Neural progenitor cell (in vitro differentiated cells): ENCODE results near the gene MBLAC1. TPM values are rescaled to one million over a fixed set of nuclear protein-coding genes. Genes with fewer than 3 reads are reported as not detected.
"Not testable (repeated sequence)": the region's sequence is repeated elsewhere in the genome, so short reads cannot be mapped to it uniquely, and the experiment has no call there.

Experiments
- DNase-seq: peaks from one replicate; pipeline ENCODE4 v3.0.0-alpha.2; 2016; ENCODE audit warnings: low spot score
- H2AFZ ChIP-seq: fragments of 200-600 bp; sonication (generic); replicated peaks from 2 replicates; pipeline ENCODE4 v1.6.1; 2016; ENCODE audit warnings: antibody characterized with exemption
- H3F3A ChIP-seq: fragments of 200-600 bp; sonication (generic); 2 replicates; pipeline ENCODE4 v1.6.1; 2016; ENCODE audit warnings: antibody characterized with exemption, low read depth
- H3K27ac ChIP-seq: fragments of 200-600 bp; sonication (generic); 2 replicates; pipeline ENCODE4 v1.5.1; 2016; ENCODE audit warnings: mild to moderate bottlenecking
- H3K27me3 ChIP-seq: fragments of 200-600 bp; sonication (generic); 2 replicates; pipeline ENCODE4 v1.6.1; 2016; ENCODE audit warnings: mild to moderate bottlenecking, moderate library complexity
- H3K36me3 ChIP-seq: fragments of 200-600 bp; sonication (generic); 2 replicates; pipeline ENCODE4 v1.5.1; 2016
- H3K4me1 ChIP-seq: fragments of 200-600 bp; sonication (generic); 2 replicates; pipeline ENCODE4 v1.6.1; 2016; ENCODE audit warnings: mixed run types
- H3K4me2 ChIP-seq: fragments of 200-600 bp; sonication (generic); 2 replicates; pipeline ENCODE4 v1.6.1; 2016
- H3K4me3 ChIP-seq: fragments of 200-600 bp; sonication (generic); 2 replicates; pipeline ENCODE4 v1.5.1; 2016
- H3K79me2 ChIP-seq: fragments of 200-600 bp; sonication (generic); 2 replicates; pipeline ENCODE4 v1.6.1; 2016; ENCODE audit warnings: low read depth
- H3K9ac ChIP-seq: fragments of 200-600 bp; sonication (generic); 2 replicates; pipeline ENCODE4 v1.6.1; 2016
- H3K9me3 ChIP-seq: fragments of 200-600 bp; sonication (generic); 2 replicates; pipeline ENCODE4 v1.5.1; 2016; ENCODE audit warnings: low read depth
- H4K20me1 ChIP-seq: fragments of 200-600 bp; sonication (generic); 2 replicates; pipeline ENCODE4 v1.6.1; 2016; ENCODE audit warnings: low read depth
- H3K27ac Mint-ChIP-seq: 3 replicates; pipeline ENCODE4 v1.8.0; 2021; ENCODE audit warnings: mixed read lengths
- H3K27me3 Mint-ChIP-seq: 2 replicates; pipeline ENCODE4 v1.8.0; 2022; ENCODE audit warnings: low read depth, mild to moderate bottlenecking, inconsistent platforms, moderate library complexity, mixed read lengths; ENCODE audit not compliant: insufficient read depth
- H3K36me3 Mint-ChIP-seq: 3 replicates; pipeline ENCODE4 v1.8.0; 2021; ENCODE audit warnings: mixed read lengths
- H3K4me1 Mint-ChIP-seq: 3 replicates; pipeline ENCODE4 v1.8.0; 2021; ENCODE audit warnings: mixed read lengths
- H3K4me3 Mint-ChIP-seq: 3 replicates; pipeline ENCODE4 v1.8.0; 2021; ENCODE audit warnings: mild to moderate bottlenecking, moderate library complexity, mixed read lengths
- H3K9me3 Mint-ChIP-seq: 3 replicates; pipeline ENCODE4 v1.8.0; 2020; ENCODE audit warnings: mixed read lengths
- CTCF ChIP-seq: fragments of 200-600 bp; sonication (generic); IDR thresholded peaks from 2 replicates; pipeline ENCODE4 v1.5.1; 2017; ENCODE audit warnings: antibody characterized with exemption, mild to moderate bottlenecking
- EZH2 ChIP-seq: fragments of 200-600 bp; sonication (generic); IDR thresholded peaks from 2 replicates; pipeline ENCODE4 v1.6.1; 2017; ENCODE audit warnings: antibody characterized with exemption, mild to moderate bottlenecking, moderate library complexity
- EZH2phosphoT487 ChIP-seq: fragments of 200-600 bp; sonication (generic); IDR thresholded peaks from 2 replicates; pipeline ENCODE4 v1.6.1; 2017; ENCODE audit warnings: antibody characterized with exemption
- total RNA-seq: library from RNA; depleted of rRNA; stranded (reverse); fragments of >200 nt; gene quantifications from 2 replicates; pipeline ENCODE4 v1.2.3, GENCODE V29; 2015; ENCODE audit warnings: low replicate concordance

MBLAC1 gene
- total RNA-seq, 1 donor from 2014 or later, result 1.6 TPM

- Mint-ChIP-seq H3K27ac (peak overlapping the region; percentile 95), H3K9me3 (no peaks in the 10 kb centered on the region), H3K36me3 (peaks cover 8% of the 10 kb centered on the region), H3K4me1 (peaks cover 27% of the 10 kb centered on the region), H3K4me3 (peak overlapping the region; percentile 99), H3K27me3 (peaks cover 4% of the 10 kb centered on the region)
- Histone ChIP-seq H3K36me3 (no peaks in the 10 kb centered on the region), H4K20me1 (no peaks in the 10 kb centered on the region), H3K4me1 (no peaks in the 10 kb centered on the region), H3K9ac (peak overlapping the region; percentile 48), H3K4me2 (peak overlapping the region; percentile 97), H3K79me2 (peaks cover 15% of the 10 kb centered on the region), H3K27ac (peak overlapping the region; percentile 68), H3K4me3 (peak overlapping the region; percentile 68), H3K27me3 (peaks cover 33% of the 10 kb centered on the region), H3K9me3 (no peaks in the 10 kb centered on the region), H2AFZ (peak overlapping the region; percentile 74), H3F3A (peaks cover 32% of the 10 kb centered on the region)
- DNase-seq, result no peak
- peak; percentile 2 for TF ChIP-seq EZH2
- TF ChIP-seq EZH2phosphoT487, result no peak
Measured at GRCh38 chr7:100126239-100126930, 382 bp upstream of the MBLAC1 start.

GRCh38 chr7:100127866-100128636 lies 1.3 kb downstream of the MBLAC1 start:
- Histone ChIP-seq H3K4me1 (no peaks in the 10 kb centered on the region), H3K9me3 (no peaks in the 10 kb centered on the region), H3K9ac (peak overlapping the region; percentile 42), H3K4me3 (peak overlapping the region; percentile 68), H3K27ac (no peak overlapping the region), H3K27me3 (peaks cover 33% of the 10 kb centered on the region), H3K36me3 (no peaks in the 10 kb centered on the region), H2AFZ (peak overlapping the region; percentile 74), H4K20me1 (no peaks in the 10 kb centered on the region), H3K4me2 (peak overlapping the region; percentile 97), H3F3A (peaks cover 39% of the 10 kb centered on the region), H3K79me2 (peaks cover 9% of the 10 kb centered on the region)
- no peaks in the 10 kb centered on the region for H3K9me3 Mint-ChIP-seq
- peaks cover 4% of the 10 kb centered on the region for H3K27me3 Mint-ChIP-seq
- H3K36me3 Mint-ChIP-seq, result peaks cover 5% of the 10 kb centered on the region
- H3K4me1 Mint-ChIP-seq, result peaks cover 28% of the 10 kb centered on the region
- peak; percentile 66 for DNase-seq
- no peak overlapping the region for H3K27ac Mint-ChIP-seq
- peak overlapping the region; percentile 85 for H3K4me3 Mint-ChIP-seq
- TF ChIP-seq EZH2, result no peak
- TF ChIP-seq EZH2phosphoT487, result no peak
- TF ChIP-seq CTCF, result no peak

GRCh38 chr7:100128637-100128963 lies 1.8 kb downstream of the MBLAC1 start:
- Histone ChIP-seq H3F3A (peaks cover 39% of the 10 kb centered on the region), H3K9me3 (no peaks in the 10 kb centered on the region), H4K20me1 (no peaks in the 10 kb centered on the region), H3K4me1 (no peaks in the 10 kb centered on the region), H3K27me3 (peaks cover 33% of the 10 kb centered on the region), H3K27ac (no peak overlapping the region), H2AFZ (no peak overlapping the region), H3K4me3 (peak overlapping the region; percentile 68), H3K9ac (no peak overlapping the region), H3K79me2 (peaks cover 9% of the 10 kb centered on the region), H3K4me2 (peak overlapping the region; percentile 97), H3K36me3 (no peaks in the 10 kb centered on the region)
- H3K27ac Mint-ChIP-seq, result no peak overlapping the region
- peak overlapping the region; percentile 85 for H3K4me3 Mint-ChIP-seq
- H3K4me1 Mint-ChIP-seq, result peaks cover 28% of the 10 kb centered on the region
- peaks cover 5% of the 10 kb centered on the region for H3K36me3 Mint-ChIP-seq
- H3K9me3 Mint-ChIP-seq, result no peaks in the 10 kb centered on the region
- DNase-seq, result no peak
- TF ChIP-seq EZH2phosphoT487 (no peak), CTCF (no peak), EZH2 (no peak)
- peaks cover 4% of the 10 kb centered on the region for H3K27me3 Mint-ChIP-seq

- H3K4me3 Mint-ChIP-seq, result not testable (repeated sequence)
Measured at GRCh38 chr7:100130220-100130607, 3.4 kb downstream of the MBLAC1 start.

More at GRCh38 chr7:100130220-100130607, 3.4 kb downstream of the MBLAC1 start:
- DNase-seq, H2AFZ ChIP-seq, H3K9me3 ChIP-seq, H3K27me3 Mint-ChIP-seq, H3K36me3 ChIP-seq, H3K9me3 Mint-ChIP-seq, H3K4me2 ChIP-seq, H3K36me3 Mint-ChIP-seq, H4K20me1 ChIP-seq, H3K4me1 ChIP-seq, H3K27ac Mint-ChIP-seq, H3K27ac ChIP-seq, H3K4me3 ChIP-seq, H3K79me2 ChIP-seq, H3K9ac ChIP-seq: not testable (repeated sequence)
- H3K4me1 Mint-ChIP-seq, result peaks cover 23% of the 10 kb centered on the region
- Histone ChIP-seq H3F3A (peaks cover 36% of the 10 kb centered on the region), H3K27me3 (peaks cover 33% of the 10 kb centered on the region)
